ENCODE results near the gene ADGRF3. TPM values are rescaled to one million over a fixed set of nuclear protein-coding genes. Genes with fewer than 3 reads are reported as not detected.

ADGRF3 gene
- total and polyA plus RNA-seq, 2 donors (not counting 1 experiment from before 2014, with no cell fraction given): 0.47 to 1.00 TPM

- intact Hi-C loops (cut with micrococcal nuclease): no loop called here
- Histone ChIP-seq H3K9ac (ENCODE audit: low read length) (no peak overlapping the region), H4K20me1 (ENCODE audit: control insufficient read depth, insufficient read depth, low read length, poor library complexity, severe bottlenecking) (no peaks in the 10 kb centered on the region), H3K4me3 (ENCODE audit: control extremely low read depth in 1 of 5, extremely low read depth in 1 of 5, insufficient read depth in 1 of 5, low read depth in 2 of 5, low read length in 4 of 5) (no peak overlapping the region), H3K4me2 (replicated peaks; ENCODE audit: low read depth, low read length, poor library complexity, severe bottlenecking) (no peak overlapping the region), H3K27me3 (replicated peaks in 1 of 4; ENCODE audit: control extremely low read depth in 1 of 4, control insufficient read depth in 3 of 4, insufficient read depth in 4 of 4, low read length in 3 of 4) (no peaks in the 10 kb centered on the region), H3K79me2 (ENCODE audit: control insufficient read depth, insufficient read depth, low read length) (no peaks in the 10 kb centered on the region), H2AFZ (ENCODE audit: insufficient read depth, low read depth, low read length, poor library complexity, severe bottlenecking) (no peak overlapping the region), H3K9me3 (ENCODE audit: control extremely low read depth in 1 of 3, control insufficient read depth in 2 of 3, insufficient read depth in 1 of 3, low read length in 2 of 3) (no peaks in the 10 kb centered on the region), H3K36me3 (replicated peaks in 1 of 2; ENCODE audit: control extremely low read depth in 1 of 2, control insufficient read depth in 1 of 2, extremely low read depth in 1 of 2, insufficient read depth in 2 of 2, low read length in 1 of 2) (peaks cover 1 to 52% of the 10 kb centered on the region in 2 experiments), H3K4me1 (ENCODE audit: control insufficient read depth in 2 of 2, insufficient read depth in 2 of 2, low read length in 2 of 2) (peaks cover 0 to 10% of the 10 kb centered on the region in 2 donors), H3K27ac (ENCODE audit: low read length in 2 of 2) (no peak overlapping the region)
- TF ChIP-seq EZH2 (IDR thresholded peaks at IDR 0.05; ENCODE audit: borderline replicate concordance, insufficient read depth, low read depth, low read length, poor library complexity, severe bottlenecking) (no peak), CTCF (IDR thresholded peaks at IDR 0.05) (no peak)
- WGBS (ENCODE audit: insufficient coverage): 98% methylated on average over 4 of the region's 5 CpGs
- H3K9me3 Mint-ChIP-seq (ENCODE audit: insufficient read depth): no peaks in the 10 kb centered on the region
- no peak overlapping the region for H3K27ac Mint-ChIP-seq
- ATAC-seq (ENCODE audit: low read depth) (no peak), DNase-seq (no peak)
- peaks cover 15% of the 10 kb centered on the region for H3K4me1 Mint-ChIP-seq
- H3K4me3 Mint-ChIP-seq: no peak overlapping the region
- POLR2A ChIA-PET: no interaction called here
- no peaks in the 10 kb centered on the region for H3K27me3 Mint-ChIP-seq
- CTCF ChIA-PET: interaction anchor here (0.9 kb wide), 1 partner anchor 186 kb away, joined by 3 read pairs; no protein-coding TSS in a partner anchor
Observed at GRCh38 chr2:26274058-26274613, 72.5 kb downstream of the ADGRF3 start.

GRCh38 chr2:26273501-26273900, 73.1 kb downstream of the ADGRF3 start:
- Histone ChIP-seq H2AFZ (ENCODE audit: insufficient read depth, low read depth, low read length, poor library complexity, severe bottlenecking) (no peak overlapping the region), H3K4me1 (ENCODE audit: control insufficient read depth in 2 of 2, insufficient read depth in 2 of 2, low read length in 2 of 2) (peaks cover 0 to 11% of the 10 kb centered on the region in 2 donors), H3K4me3 (ENCODE audit: control extremely low read depth in 1 of 5, extremely low read depth in 1 of 5, insufficient read depth in 1 of 5, low read depth in 2 of 5, low read length in 4 of 5) (no peak overlapping the region), H3K4me2 (replicated peaks; ENCODE audit: low read depth, low read length, poor library complexity, severe bottlenecking) (no peak overlapping the region), H3K9me3 (ENCODE audit: control extremely low read depth in 1 of 3, control insufficient read depth in 2 of 3, insufficient read depth in 1 of 3, low read length in 2 of 3) (no peaks in the 10 kb centered on the region), H3K27me3 (replicated peaks in 1 of 4; ENCODE audit: control extremely low read depth in 1 of 4, control insufficient read depth in 3 of 4, insufficient read depth in 4 of 4, low read length in 3 of 4) (no peaks in the 10 kb centered on the region), H3K9ac (ENCODE audit: low read length) (no peak overlapping the region), H4K20me1 (ENCODE audit: control insufficient read depth, insufficient read depth, low read length, poor library complexity, severe bottlenecking) (no peaks in the 10 kb centered on the region), H3K27ac (ENCODE audit: low read length in 2 of 2) (no peak overlapping the region), H3K36me3 (replicated peaks in 1 of 2; ENCODE audit: control extremely low read depth in 1 of 2, control insufficient read depth in 1 of 2, extremely low read depth in 1 of 2, insufficient read depth in 2 of 2, low read length in 1 of 2) (peaks cover 2 to 45% of the 10 kb centered on the region in 2 experiments), H3K79me2 (ENCODE audit: control insufficient read depth, insufficient read depth, low read length) (no peaks in the 10 kb centered on the region)
- Mint-ChIP-seq H3K27ac (no peak overlapping the region), H3K4me3 (no peak overlapping the region), H3K27me3 (no peaks in the 10 kb centered on the region), H3K4me1 (peaks cover 17% of the 10 kb centered on the region), H3K9me3 (ENCODE audit: insufficient read depth) (no peaks in the 10 kb centered on the region)
- CTCF ChIA-PET: interaction anchor here (0.9 kb wide), 1 partner anchor 185 kb away, joined by 3 read pairs; no protein-coding TSS in a partner anchor
- intact Hi-C loops (cut with micrococcal nuclease): no loop called here
- DNase-seq (no peak), ATAC-seq (ENCODE audit: low read depth) (no peak)
- no peak for TF ChIP-seq CTCF (IDR thresholded peaks at IDR 0.05)
- POLR2A ChIA-PET: no interaction called here
- 88% methylated on average over 2 of the region's 2 CpGs for WGBS (ENCODE audit: insufficient coverage)
